Fibroblast of skin of right biceps (primary cell): ENCODE measurements around the gene ASB14.

Source experiments
- DNase-seq: peaks from one replicate; pipeline ENCODE4 v3.0.0-alpha.2; 2013

ASB14 gene

DNA sequence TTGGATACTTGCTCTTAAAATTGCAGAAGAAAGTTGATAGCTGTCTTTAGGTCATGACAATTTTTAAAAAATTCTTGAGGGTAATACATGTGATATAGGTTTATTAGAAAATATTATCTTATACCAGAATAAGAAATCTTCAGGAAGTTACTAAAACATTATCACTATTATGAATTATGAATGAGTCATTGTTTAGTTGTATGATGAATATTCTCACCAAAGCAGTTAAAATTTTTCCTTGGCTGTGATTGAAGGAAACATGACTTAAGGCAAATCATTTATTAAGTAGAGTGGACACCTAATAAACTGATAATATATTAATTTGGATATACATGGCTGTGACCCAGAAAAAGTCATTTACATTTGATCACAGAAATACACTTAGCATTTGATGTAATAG is 34.8 kb downstream of the ASB14 start:
- DNase-seq: no peak

DNA sequence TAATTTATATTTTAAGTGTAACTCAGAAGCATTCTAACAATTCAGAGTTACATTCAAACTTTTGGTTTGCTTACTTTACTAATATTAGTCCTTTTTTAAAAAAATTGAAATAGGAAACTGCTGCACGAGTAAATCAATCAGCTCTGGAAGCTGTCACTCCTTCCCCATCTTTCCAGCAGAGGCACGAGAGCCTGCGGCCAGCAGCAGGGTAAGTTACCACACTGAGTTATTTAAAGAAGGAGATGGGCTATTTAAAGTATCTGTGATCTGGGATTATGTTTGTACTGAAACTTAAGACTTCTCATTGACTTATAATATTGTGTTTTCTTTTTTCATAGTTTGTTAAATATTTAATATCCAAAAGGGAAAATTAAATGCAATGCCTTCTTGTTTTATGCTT is 35.6 kb downstream of the ASB14 start:
- DNase-seq: no peak

DNA sequence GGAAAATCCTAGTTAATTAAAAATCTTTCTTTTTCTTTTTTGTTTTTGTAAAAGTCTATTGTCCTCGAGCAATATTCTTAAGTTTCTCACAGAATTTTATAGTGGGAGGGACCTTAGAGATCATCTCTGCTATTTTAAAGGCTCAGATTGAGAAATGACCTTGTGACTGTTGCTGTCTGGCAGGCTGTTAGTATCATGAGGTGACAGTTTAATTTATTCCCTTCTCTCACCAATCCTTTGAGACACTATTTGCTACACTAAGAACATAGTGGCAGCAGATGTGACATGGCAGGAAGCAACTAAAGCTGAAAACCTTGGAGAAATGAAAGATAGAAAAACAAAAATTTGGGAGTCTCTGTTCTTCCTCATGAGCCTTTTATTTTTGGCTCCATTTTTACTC is 40.1 kb downstream of the ASB14 start:
- DNase-seq: no peak

DNA sequence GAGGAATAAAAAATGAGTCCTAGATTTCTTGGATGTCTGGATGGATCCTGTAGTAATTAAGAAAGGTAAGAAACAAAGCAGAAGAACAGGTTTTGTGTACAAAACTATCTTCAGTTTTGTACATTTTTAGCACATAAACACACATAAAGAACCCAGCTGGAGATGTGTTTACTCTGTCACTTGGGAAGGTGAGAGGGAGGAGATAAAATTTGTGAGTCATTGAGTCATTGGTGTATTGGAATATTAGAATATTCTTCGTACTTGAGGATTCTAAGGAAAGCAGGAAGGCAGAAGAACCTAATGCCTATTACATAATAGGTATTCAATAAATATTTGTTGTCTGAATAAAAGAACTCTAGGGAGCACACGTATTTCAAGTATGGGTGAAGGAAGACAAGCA is 47.5 kb downstream of the ASB14 start:
- DNase-seq: no peak

DNA sequence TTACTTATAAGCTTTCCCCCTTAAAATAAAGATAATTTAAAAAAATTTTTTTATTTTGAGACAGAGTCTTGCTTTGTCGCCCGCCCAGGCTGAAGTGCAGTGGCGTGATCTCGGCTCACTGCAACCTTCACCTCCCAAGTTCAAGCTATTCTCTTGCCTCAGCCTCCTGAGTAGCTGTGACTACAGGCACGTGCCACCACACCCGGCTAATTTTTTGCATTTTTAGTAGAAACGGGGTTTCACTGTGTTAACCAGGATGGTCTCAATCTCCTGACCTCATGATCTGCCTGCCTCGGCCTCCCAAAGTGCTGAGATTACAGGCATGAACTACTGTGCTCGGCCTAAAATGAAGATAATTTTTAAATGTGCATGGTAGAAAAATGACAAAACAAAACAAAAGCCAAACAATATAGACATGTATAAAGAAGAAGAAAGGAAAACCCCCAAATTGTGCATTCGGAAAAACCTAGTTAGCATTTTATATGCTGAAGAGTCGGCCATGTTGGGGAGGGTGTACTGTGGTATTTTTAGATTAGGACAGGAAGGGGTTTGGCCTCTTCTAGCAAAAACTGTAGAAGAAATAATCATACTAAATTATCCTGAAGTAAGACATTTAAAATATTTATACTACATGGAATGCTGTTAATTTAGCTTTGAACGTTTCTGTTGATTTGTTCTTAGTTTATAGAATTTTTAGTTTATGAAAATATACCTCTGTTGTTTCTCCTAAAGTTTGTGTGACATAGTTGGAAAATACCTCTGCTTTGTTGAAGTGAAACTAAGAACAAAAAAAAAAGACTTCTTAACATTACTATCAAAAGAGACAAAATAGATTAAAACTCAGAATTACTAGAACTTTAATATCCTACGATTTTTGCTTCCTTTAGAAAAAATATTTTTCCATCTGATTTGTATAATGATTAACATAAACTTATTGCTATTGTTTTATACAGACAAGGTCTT is 57.6 kb downstream of the ASB14 start:
- no peak for DNase-seq

DNA sequence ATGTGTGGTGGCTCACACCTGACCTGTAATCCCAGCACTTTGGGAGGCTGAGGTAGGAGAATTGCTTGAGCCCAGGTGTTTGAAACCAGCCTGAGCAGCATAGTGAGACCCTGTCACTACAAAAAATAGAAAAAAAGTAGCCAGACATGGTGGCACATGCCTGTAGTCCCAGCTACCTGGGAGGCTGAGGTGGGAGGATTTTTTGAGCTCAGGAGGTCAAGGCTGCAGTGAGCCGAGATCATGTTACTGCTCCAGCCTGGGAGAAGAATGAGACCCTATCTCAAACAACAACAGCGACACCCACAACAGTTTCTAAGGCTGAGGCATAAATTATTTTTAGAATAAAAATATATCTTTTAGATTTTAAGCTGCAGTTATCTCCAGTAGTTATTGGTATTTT is 58.7 kb downstream of the ASB14 start:
- DNase-seq: no peak

DNA sequence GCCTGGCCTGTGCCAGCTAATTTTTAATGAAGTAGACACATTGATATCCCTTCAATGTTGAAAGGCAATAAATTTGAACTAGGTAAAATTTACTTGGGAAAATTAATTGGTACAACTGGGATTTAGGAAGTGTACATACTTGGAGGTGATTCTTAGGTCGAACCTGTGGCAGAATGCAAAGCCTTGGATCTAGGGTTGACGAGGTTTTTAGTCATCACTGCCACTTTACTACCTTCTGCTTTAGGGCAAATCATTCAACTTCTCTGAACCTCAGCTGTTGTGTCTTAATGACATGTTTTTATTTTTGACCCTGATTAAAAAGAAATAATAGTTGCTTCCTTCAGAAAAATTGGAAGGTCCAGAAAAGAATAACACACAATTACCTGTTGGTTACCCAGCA is 62.5 kb downstream of the ASB14 start:
- DNase-seq: no peak

DNA sequence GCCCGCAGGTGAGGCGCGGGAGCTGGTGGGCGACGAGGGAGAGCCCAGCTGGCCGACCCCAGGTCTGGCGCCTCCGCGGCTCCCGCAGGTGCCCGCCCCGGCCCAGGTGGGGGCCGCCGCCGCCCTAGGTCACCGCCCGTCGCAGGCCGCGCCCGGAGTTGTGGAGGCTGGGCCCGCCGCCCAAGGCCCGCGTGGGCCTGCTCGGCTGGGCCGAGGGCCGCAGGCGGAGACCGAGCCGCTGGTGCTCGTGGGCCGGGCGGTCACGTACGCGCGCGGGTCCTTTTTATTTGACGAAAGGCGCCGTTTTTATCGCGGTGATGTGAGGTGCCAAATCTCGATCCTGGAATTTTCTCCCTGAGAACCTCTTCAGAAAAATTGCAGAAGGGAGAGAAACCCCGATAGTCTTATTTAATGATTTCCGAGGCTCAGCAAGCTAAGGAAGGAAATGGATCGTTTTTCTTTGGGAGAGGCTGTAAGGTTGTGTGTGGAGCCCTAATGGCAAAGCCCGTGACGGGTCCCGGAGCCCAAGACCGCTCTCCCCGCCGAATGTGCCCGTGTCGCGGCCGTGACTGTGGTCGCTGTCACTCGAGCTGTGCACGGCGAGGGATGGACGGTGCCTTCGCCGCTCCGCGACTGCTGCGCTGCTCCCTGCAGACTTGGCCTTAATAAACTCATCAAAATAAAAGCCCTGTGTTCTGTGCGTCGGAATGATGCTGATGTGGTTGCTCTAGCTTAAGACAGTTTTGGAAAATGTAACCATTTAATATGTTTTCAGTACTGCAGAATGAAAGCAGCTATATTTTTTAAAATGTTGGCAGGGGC is 64.3 kb downstream of the ASB14 start:
- peak; percentile 46 for DNase-seq

DNA sequence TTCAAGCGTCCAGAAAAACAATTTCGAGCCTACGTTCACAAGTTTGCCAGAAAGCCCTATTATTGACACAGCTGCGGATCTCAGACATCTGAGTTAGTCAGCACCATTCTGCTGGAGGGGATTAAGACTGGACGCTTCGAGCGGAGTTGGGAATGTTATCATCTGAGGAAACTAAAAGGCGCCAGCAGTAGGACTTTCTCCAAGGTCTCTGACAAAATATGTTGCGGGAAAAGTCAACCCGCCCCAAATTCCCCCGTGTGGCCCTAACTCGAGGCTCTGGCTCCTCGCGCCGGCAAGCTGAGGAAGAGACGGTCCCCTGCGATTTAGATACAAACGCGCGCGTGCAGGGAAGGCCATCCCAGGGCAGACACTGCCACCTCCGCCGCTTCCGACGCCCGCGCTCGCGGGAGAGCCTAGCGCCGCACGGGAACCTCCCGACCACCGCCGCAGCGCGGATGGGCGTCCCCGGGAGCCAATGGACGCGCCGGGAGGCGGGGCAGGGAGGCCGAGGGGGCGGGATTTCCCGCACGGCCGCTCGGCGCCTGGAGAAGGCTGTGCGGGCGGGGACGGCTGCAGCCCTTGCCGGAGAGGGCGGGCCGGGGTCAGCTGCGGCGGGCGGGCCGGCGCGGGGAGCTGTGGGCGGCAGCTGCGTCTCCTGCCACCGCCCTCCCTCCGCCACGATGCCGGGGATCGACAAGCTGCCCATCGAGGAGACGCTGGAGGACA is 65.1 kb downstream of the ASB14 start, which contains the start of gene APPL1:
Gene APPL1, plus strand, starts transcription at position 526 of the 726 bp plus-strand sequence. Its CDS starts 155 bp downstream, at position 681.
- DNase-seq: peak; percentile 89

DNA sequence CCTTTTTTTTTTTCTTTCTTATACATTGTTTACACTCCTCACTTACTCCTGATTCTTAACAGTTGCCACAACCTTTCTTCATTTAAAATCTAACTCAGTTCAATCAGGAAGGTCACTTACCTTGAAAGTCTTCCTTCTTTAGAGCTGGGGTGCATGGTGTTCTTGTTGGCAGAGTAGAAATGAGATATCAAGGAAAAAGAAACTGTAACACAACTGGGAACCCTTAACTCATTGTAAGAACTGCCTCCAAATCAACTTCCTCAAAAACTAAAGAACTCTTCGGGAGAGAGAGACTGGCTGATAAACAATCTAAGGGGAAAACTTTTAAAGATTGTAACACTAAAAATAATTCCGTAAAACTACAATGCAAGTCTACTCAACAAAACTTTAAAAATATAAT is 66.3 kb downstream of the ASB14 start:
- DNase-seq: no peak

DNA sequence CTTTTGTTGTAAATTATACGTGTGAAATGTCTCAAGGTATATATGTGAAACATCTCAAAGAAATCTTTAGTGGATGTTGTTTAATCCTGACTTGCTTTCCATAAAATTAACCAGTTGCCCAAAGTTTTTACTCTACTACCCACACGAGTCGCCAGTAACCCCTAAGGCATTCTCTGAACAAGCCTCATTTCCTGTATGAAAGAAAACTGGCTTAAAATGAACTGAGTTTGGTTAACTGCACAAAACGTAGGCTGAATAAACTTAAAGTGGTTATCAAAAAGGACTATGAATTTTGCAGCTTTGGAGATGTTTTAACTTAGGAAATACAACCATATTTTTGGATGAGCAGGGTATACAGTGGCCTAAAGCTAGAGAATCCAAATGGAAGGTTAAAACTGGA is 67.6 kb downstream of the ASB14 start:
- DNase-seq: peak; percentile 11

DNA sequence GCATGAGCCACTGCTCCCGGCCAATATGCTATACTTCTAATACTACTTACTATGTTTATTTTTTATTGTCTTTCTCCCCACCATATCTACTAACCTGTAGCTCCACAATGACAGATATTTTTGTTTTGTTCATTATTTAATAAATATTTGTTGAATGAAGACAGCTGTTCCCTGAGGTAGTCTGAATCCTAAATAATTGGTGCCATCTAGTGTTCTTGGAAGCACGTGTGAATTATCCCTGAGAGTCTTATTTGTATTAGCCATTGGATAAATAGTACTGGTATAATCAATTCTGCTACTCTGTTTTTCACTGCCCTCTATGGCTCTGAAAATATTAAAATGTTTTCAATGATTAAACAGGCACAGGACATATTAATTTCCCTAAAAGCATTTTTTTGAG is 70.6 kb downstream of the ASB14 start:
- DNase-seq: peak; percentile 23
